Measurements from ENCODE around the gene SHLD2. TPM values are rescaled to one million over a fixed set of nuclear protein-coding genes. Genes with fewer than 3 reads are reported as not detected.

The SHLD2 gene
- polyA plus RNA-seq, 1 experiment = 7.7 TPM

GRCh38 chr10:87089746-87090145 is 5.3 kb upstream of the SHLD2 start:
- TF ChIP-seq CTCF (IDR thresholded peaks at IDR 0.05; ENCODE audit: insufficient read depth, low read depth, low read length) = no peak
- no peaks in the 10 kb centered on the region for H3K27me3 ChIP-seq (ENCODE audit: control insufficient read depth, insufficient read depth, low read length)
- H3K36me3 ChIP-seq (ENCODE audit: control insufficient read depth, insufficient read depth, low read length) = no peaks in the 10 kb centered on the region
- H3K4me3 ChIP-seq (ENCODE audit: low read depth, low read length) = no peak overlapping the region
- DNase-seq (ENCODE audit: low read depth) = no peak
- CTCF ChIA-PET = no interaction called here
- POLR2A ChIA-PET = no interaction called here

- ChIA-PET CTCF (no interaction called here), POLR2A (no interaction called here)
- H3K36me3 ChIP-seq (ENCODE audit: control insufficient read depth, insufficient read depth, low read length) = no peaks in the 10 kb centered on the region
- H3K4me3 ChIP-seq (ENCODE audit: low read depth, low read length) = no peak overlapping the region
- TF ChIP-seq CTCF (IDR thresholded peaks at IDR 0.05; ENCODE audit: insufficient read depth, low read depth, low read length) = no peak
- no peak for DNase-seq (ENCODE audit: low read depth)
- H3K27me3 ChIP-seq (ENCODE audit: control insufficient read depth, insufficient read depth, low read length) = no peaks in the 10 kb centered on the region
Measured at GRCh38 chr10:87090779-87091178, 4.2 kb upstream of the SHLD2 start.

- TF ChIP-seq CTCF (IDR thresholded peaks at IDR 0.05; ENCODE audit: insufficient read depth, low read depth, low read length) = no peak
- H3K4me3 ChIP-seq (ENCODE audit: low read depth, low read length) = peak overlapping the region; percentile 57
- no peak for DNase-seq (ENCODE audit: low read depth)
- CTCF ChIA-PET = no interaction called here
- H3K36me3 ChIP-seq (ENCODE audit: control insufficient read depth, insufficient read depth, low read length) = no peaks in the 10 kb centered on the region
- POLR2A ChIA-PET = no interaction called here
- no peaks in the 10 kb centered on the region for H3K27me3 ChIP-seq (ENCODE audit: control insufficient read depth, insufficient read depth, low read length)
Measured at GRCh38 chr10:87092376-87092860, 2.6 kb upstream of the SHLD2 start.

GRCh38 chr10:87092861-87093631 is 2.0 kb upstream of the SHLD2 start:
- no peak for DNase-seq (ENCODE audit: low read depth)
- ChIA-PET CTCF (interaction anchor here (1.2 kb wide), 1 partner anchor 133 kb away, joined by 5 read pairs; no protein-coding TSS in a partner anchor), POLR2A (no interaction called here)
- no peaks in the 10 kb centered on the region for H3K27me3 ChIP-seq (ENCODE audit: control insufficient read depth, insufficient read depth, low read length)
- H3K4me3 ChIP-seq (ENCODE audit: low read depth, low read length) = peak overlapping the region; percentile 57
- no peaks in the 10 kb centered on the region for H3K36me3 ChIP-seq (ENCODE audit: control insufficient read depth, insufficient read depth, low read length)
- no peak for TF ChIP-seq CTCF (IDR thresholded peaks at IDR 0.05; ENCODE audit: insufficient read depth, low read depth, low read length)

- POLR2A ChIA-PET = no interaction called here
- CTCF ChIA-PET = interaction anchor here (1.2 kb wide), 1 partner anchor 133 kb away, joined by 5 read pairs; no protein-coding TSS in a partner anchor
Measured at GRCh38 chr10:87093632-87094372, 1.2 kb upstream of the SHLD2 start.

More at GRCh38 chr10:87093632-87094372, 1.2 kb upstream of the SHLD2 start:
- H3K36me3 ChIP-seq (ENCODE audit: control insufficient read depth, insufficient read depth, low read length) = no peaks in the 10 kb centered on the region
- H3K4me3 ChIP-seq (ENCODE audit: low read depth, low read length) = peak overlapping the region; percentile 57
- DNase-seq (ENCODE audit: low read depth) = no peak
- no peaks in the 10 kb centered on the region for H3K27me3 ChIP-seq (ENCODE audit: control insufficient read depth, insufficient read depth, low read length)
- no peak for TF ChIP-seq CTCF (IDR thresholded peaks at IDR 0.05; ENCODE audit: insufficient read depth, low read depth, low read length)

Data from BJ (cell line).